GM21528 (cell line): ENCODE results near the gene NOSTRIN.
"Not testable (repeated sequence)": the region's sequence is repeated elsewhere in the genome, so short reads cannot be mapped to it uniquely, and the experiment has no call there.

Experiments
- ATAC-seq: cut with Tn5 transposase; IDR thresholded peaks from one replicate; pipeline ENCODE4 v1.9.1; 2021; ENCODE audit warnings: mild to moderate bottlenecking, moderate library complexity; ENCODE audit not compliant: unreplicated experiment, low FRiP score

Gene NOSTRIN

GRCh38 chr2:168816369-168816768, 13.9 kb downstream of the NOSTRIN start:
- ATAC-seq, result no peak

- no peak for ATAC-seq
Measured at GRCh38 chr2:168819050-168819715, 16.7 kb downstream of the NOSTRIN start.

GRCh38 chr2:168819829-168820489, 17.5 kb downstream of the NOSTRIN start:
- ATAC-seq, result no peak

- no peak for ATAC-seq
Measured at GRCh38 chr2:168821577-168821976, 19.1 kb downstream of the NOSTRIN start.

GRCh38 chr2:168821992-168822391, 19.6 kb downstream of the NOSTRIN start:
- ATAC-seq, result no peak

- no peak for ATAC-seq
Measured at GRCh38 chr2:168825126-168825525, 22.7 kb downstream of the NOSTRIN start.

- ATAC-seq, result no peak
Measured at GRCh38 chr2:168830958-168831357, 28.5 kb downstream of the NOSTRIN start.

- ATAC-seq, result no peak
Measured at GRCh38 chr2:168831662-168832061, 29.2 kb downstream of the NOSTRIN start.

- ATAC-seq, result no peak
Measured at GRCh38 chr2:168835969-168836368, 33.5 kb downstream of the NOSTRIN start.

- no peak for ATAC-seq
Measured at GRCh38 chr2:168841445-168841844, 39.0 kb downstream of the NOSTRIN start.

- no peak for ATAC-seq
Measured at GRCh38 chr2:168843253-168843652, 40.8 kb downstream of the NOSTRIN start.

- ATAC-seq, result no peak
Measured at GRCh38 chr2:168848225-168848624, 45.8 kb downstream of the NOSTRIN start.

GRCh38 chr2:168849610-168850009, 47.2 kb downstream of the NOSTRIN start:
- ATAC-seq, result no peak

GRCh38 chr2:168850846-168851245, 48.4 kb downstream of the NOSTRIN start:
- no peak for ATAC-seq

GRCh38 chr2:168851674-168852320, 49.4 kb downstream of the NOSTRIN start:
- ATAC-seq, result no peak

GRCh38 chr2:168852481-168852880, 50.0 kb downstream of the NOSTRIN start:
- ATAC-seq, result no peak

GRCh38 chr2:168853471-168853870, 51.0 kb downstream of the NOSTRIN start:
- no peak for ATAC-seq

- no peak for ATAC-seq
Measured at GRCh38 chr2:168854651-168855050, 52.2 kb downstream of the NOSTRIN start.

GRCh38 chr2:168855601-168856000, 53.2 kb downstream of the NOSTRIN start:
- ATAC-seq, result no peak

- ATAC-seq, result no peak
Measured at GRCh38 chr2:168858146-168858545, 55.7 kb downstream of the NOSTRIN start.

GRCh38 chr2:168867164-168867563, 64.7 kb downstream of the NOSTRIN start:
- ATAC-seq, result not testable (repeated sequence)

- not testable (repeated sequence) for ATAC-seq
Measured at GRCh38 chr2:168870369-168870768, 67.9 kb downstream of the NOSTRIN start.
